Endodermal cell (in vitro differentiated cells): Measurements from ENCODE around the gene WDTC1. TPM values are rescaled to one million over a fixed set of nuclear protein-coding genes. Genes with fewer than 3 reads are reported as not detected.

ENCODE experiments used
- DNase-seq: peaks from one replicate; pipeline ENCODE4 v3.0.0-alpha.2; 2017
- H3K27ac ChIP-seq: 2 replicates; pipeline ENCODE4 v1.5.1; 2013; ENCODE audit warnings: mild to moderate bottlenecking, low read depth, low read length, moderate library complexity
- H3K27me3 ChIP-seq: 2 replicates; pipeline ENCODE4 v1.6.1; 2013; ENCODE audit warnings: mild to moderate bottlenecking, low read length, moderate library complexity; ENCODE audit not compliant: insufficient read depth, control insufficient read depth, poor library complexity, severe bottlenecking
- H3K36me3 ChIP-seq: 2 replicates; pipeline ENCODE4 v1.7.0; 2013; ENCODE audit warnings: mild to moderate bottlenecking, low read length, moderate library complexity; ENCODE audit not compliant: control insufficient read depth, insufficient read depth
- H3K4me1 ChIP-seq: one replicate; pipeline ENCODE4 v1.7.0; 2013; ENCODE audit warnings: low read length; ENCODE audit not compliant: control insufficient read depth, insufficient read depth
- H3K4me3 ChIP-seq: 2 replicates; pipeline ENCODE4 v1.5.1; 2013; ENCODE audit warnings: mild to moderate bottlenecking, low read length, moderate library complexity
- H3K9ac ChIP-seq: 2 replicates; pipeline ENCODE4 v1.6.1; 2013; ENCODE audit warnings: mild to moderate bottlenecking, low read length, moderate library complexity; ENCODE audit not compliant: poor library complexity, severe bottlenecking; ENCODE audit errors: extremely low read depth
- H3K9me3 ChIP-seq: 2 replicates; pipeline ENCODE4 v1.6.1; 2013; ENCODE audit warnings: mild to moderate bottlenecking, low read length, moderate library complexity; ENCODE audit not compliant: control insufficient read depth
- H3K27ac Mint-ChIP-seq: 2 replicates; pipeline ENCODE4 v1.8.0; 2020; ENCODE audit warnings: mixed read lengths
- H3K27me3 Mint-ChIP-seq: 2 replicates; pipeline ENCODE4 v1.8.0; 2021; ENCODE audit warnings: mild to moderate bottlenecking, mixed read lengths; ENCODE audit not compliant: insufficient read depth
- H3K36me3 Mint-ChIP-seq: 2 replicates; pipeline ENCODE4 v1.8.0; 2020; ENCODE audit warnings: low read depth, mixed read lengths
- H3K4me1 Mint-ChIP-seq: 2 replicates; pipeline ENCODE4 v1.8.0; 2020; ENCODE audit warnings: mixed read lengths
- H3K4me3 Mint-ChIP-seq: 2 replicates; pipeline ENCODE4 v1.8.0; 2020; ENCODE audit warnings: mild to moderate bottlenecking, moderate library complexity, mixed read lengths
- H3K9me3 Mint-ChIP-seq: 2 replicates; pipeline ENCODE4 v1.8.0; 2020; ENCODE audit warnings: mild to moderate bottlenecking, mixed read lengths
- WGBS, 2 experiments: methylation state at CpG; one replicate each; pipeline versions ENCODE4 v1.1.5 to v1.1.7; 2013; ENCODE audit warnings: missing lambda C conversion rate in 2 of 2, mixed read lengths in 1 of 2; ENCODE audit not compliant: insufficient coverage in 1 of 2, insufficient read length in 1 of 2; 5-methylcytosine and 5-hydroxymethylcytosine counted together
- total RNA-seq, 2 donors: library from RNA; stranded (reverse); fragmentation: NEBNext Ultra II Directional in 1 of 2; extraction: Animal tissue kit (Norgen Biotek cat#: 25700) in 1 of 2; gene quantifications; 2 replicates in 1 of 2; 3 replicates in 1 of 2; pipeline ENCODE4 v1.2.1, GENCODE V29; 2021
- TF ChIP-seq, protein P1 (sequence below): fragments of 200-600 bp; sonication (generic); conservative IDR thresholded peaks from 2 replicates; pipeline ENCODE4 v1.5.0; 2021; ENCODE audit warnings: antibody characterized with exemption, mild to moderate bottlenecking

WDTC1 gene
- total RNA-seq, 2 donors from 2014 or later, result 34.7 to 41.9 TPM

DNA sequence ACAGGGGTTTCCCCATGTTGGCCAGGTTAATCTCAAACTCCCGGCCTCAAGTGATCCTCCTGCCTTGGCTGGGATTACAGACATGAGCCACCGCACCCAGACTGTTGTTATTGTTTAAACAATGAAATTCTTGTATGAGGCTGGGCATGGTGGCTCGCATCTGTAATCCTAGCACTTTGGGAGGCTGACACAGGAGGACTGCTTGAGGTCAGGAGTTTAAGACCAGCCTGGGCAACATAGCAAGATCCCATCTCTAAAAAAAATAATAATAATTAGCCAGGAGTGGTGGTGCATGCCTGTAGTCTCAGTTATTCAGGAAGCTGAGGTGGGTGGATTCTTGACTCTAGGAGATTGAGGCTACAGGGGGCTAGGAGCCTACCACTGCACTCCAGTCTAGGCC lies 6.7 kb upstream of the WDTC1 start:
- Mint-ChIP-seq H3K9me3 (no peaks in the 10 kb centered on the region), H3K4me3 (no peak overlapping the region), H3K4me1 (no peaks in the 10 kb centered on the region), H3K27me3 (peaks cover 5% of the 10 kb centered on the region), H3K27ac (no peak overlapping the region), H3K36me3 (no peaks in the 10 kb centered on the region)
- H3K9ac ChIP-seq, result no peak overlapping the region
- no peak overlapping the region for H3K4me3 ChIP-seq
- TF ChIP-seq, protein P1, sequence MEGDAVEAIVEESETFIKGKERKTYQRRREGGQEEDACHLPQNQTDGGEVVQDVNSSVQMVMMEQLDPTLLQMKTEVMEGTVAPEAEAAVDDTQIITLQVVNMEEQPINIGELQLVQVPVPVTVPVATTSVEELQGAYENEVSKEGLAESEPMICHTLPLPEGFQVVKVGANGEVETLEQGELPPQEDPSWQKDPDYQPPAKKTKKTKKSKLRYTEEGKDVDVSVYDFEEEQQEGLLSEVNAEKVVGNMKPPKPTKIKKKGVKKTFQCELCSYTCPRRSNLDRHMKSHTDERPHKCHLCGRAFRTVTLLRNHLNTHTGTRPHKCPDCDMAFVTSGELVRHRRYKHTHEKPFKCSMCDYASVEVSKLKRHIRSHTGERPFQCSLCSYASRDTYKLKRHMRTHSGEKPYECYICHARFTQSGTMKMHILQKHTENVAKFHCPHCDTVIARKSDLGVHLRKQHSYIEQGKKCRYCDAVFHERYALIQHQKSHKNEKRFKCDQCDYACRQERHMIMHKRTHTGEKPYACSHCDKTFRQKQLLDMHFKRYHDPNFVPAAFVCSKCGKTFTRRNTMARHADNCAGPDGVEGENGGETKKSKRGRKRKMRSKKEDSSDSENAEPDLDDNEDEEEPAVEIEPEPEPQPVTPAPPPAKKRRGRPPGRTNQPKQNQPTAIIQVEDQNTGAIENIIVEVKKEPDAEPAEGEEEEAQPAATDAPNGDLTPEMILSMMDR, result no peak
- H3K36me3 ChIP-seq, result no peaks in the 10 kb centered on the region
- H3K27me3 ChIP-seq, result no peaks in the 10 kb centered on the region
- H3K9me3 ChIP-seq, result no peaks in the 10 kb centered on the region
- no peak overlapping the region for H3K27ac ChIP-seq
- no peak for DNase-seq
- 92% methylated on average over 3 of the region's 3 CpGs; no CpG with 5 or more reads in 1 of the 2 experiments for WGBS, 2 experiments
- H3K4me1 ChIP-seq, result no peaks in the 10 kb centered on the region

DNA sequence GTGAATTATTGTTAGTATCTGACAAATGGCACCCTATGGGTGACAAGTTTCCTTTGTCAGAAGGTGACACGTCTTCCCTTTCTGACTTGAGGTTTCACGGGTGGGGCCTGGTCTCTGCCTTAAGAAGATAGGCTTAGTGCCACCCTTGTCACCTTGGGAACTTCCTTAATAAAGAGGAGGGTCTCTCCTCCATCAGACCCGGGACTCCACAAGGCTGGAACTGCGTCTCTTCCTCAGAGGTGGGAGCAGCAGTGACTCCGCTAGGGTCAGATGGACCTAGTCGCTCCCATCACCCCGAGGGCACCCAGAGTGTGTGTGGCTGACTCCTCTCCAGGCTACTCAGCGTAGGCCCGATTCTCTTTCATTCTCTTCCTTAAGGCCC lies 774 bp upstream of the WDTC1 start:
- H3K9me3 ChIP-seq, result no peaks in the 10 kb centered on the region
- peak overlapping the region; percentile 95 for H3K4me3 ChIP-seq
- TF ChIP-seq, protein P1, result no peak
- DNase-seq, result no peak
- Mint-ChIP-seq H3K4me3 (peak overlapping the region; percentile 91), H3K9me3 (no peaks in the 10 kb centered on the region), H3K36me3 (no peaks in the 10 kb centered on the region), H3K27ac (peak overlapping the region; percentile 71), H3K27me3 (peaks cover 5% of the 10 kb centered on the region), H3K4me1 (peaks cover 13% of the 10 kb centered on the region)
- no peak overlapping the region for H3K27ac ChIP-seq
- no peaks in the 10 kb centered on the region for H3K36me3 ChIP-seq
- H3K9ac ChIP-seq, result no peak overlapping the region
- H3K4me1 ChIP-seq, result no peaks in the 10 kb centered on the region
- 85% methylated on average over 7 to 9 of the region's 9 CpGs for WGBS, 2 experiments
- no peaks in the 10 kb centered on the region for H3K27me3 ChIP-seq

DNA sequence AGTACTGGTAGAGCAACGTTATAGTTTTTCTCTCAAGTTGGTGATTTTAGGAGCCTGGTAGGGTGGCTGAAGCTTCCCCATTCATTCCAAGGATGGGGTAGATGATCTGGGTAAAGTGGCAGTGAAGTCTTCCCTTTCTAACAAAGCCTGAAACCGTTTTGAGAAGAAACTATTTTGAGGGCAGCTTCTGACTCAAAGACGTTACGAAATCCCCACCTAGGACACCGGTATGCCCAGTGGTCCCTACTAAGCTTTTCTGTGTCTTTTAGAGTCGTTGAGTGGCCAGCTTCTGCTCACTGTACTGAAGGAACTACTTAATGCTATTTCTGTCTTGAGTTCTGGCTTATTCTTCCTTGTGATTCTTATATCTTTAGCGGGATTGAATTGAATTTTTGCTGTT lies 1.4 kb downstream of the WDTC1 start:
- Mint-ChIP-seq H3K4me1 (peaks cover 13% of the 10 kb centered on the region), H3K27me3 (peaks cover 5% of the 10 kb centered on the region), H3K4me3 (peak overlapping the region; percentile 91), H3K36me3 (no peaks in the 10 kb centered on the region), H3K27ac (no peak overlapping the region), H3K9me3 (no peaks in the 10 kb centered on the region)
- TF ChIP-seq, protein P1, result no peak
- no peaks in the 10 kb centered on the region for H3K9me3 ChIP-seq
- H3K27me3 ChIP-seq, result no peaks in the 10 kb centered on the region
- H3K9ac ChIP-seq, result peak overlapping the region; percentile 30
- H3K36me3 ChIP-seq, result no peaks in the 10 kb centered on the region
- DNase-seq, result no peak
- H3K27ac ChIP-seq, result no peak overlapping the region
- H3K4me3 ChIP-seq, result peak overlapping the region; percentile 95
- H3K4me1 ChIP-seq, result no peaks in the 10 kb centered on the region
- 45 to 52% methylated on average over 6 to 7 of the region's 7 CpGs for WGBS, 2 experiments
